GM23338 (cell line): ENCODE results near the gene CLRN2. TPM values are rescaled to one million over a fixed set of nuclear protein-coding genes. Genes with fewer than 3 reads are reported as not detected.

Source experiments
- ATAC-seq: fragments of 200-7000 bp; cut with Tn5 transposase; 3 replicates; pipeline ENCODE4 v1.9.1; 2020
- DNase-seq: peaks from one replicate; pipeline ENCODE4 v3.0.0-alpha.2; 2015; ENCODE audit warnings: low spot score
- H2AFZ ChIP-seq: fragments of 200-600 bp; sonication (generic); 2 replicates; pipeline ENCODE4 v1.8.0; 2016; ENCODE audit warnings: antibody characterized with exemption, mild to moderate bottlenecking, moderate library complexity
- H3F3A ChIP-seq: fragments of 200-600 bp; sonication (generic); replicated peaks from 2 replicates; pipeline ENCODE4 v1.8.0; 2017; ENCODE audit warnings: antibody characterized with exemption, mixed run types, low read depth
- H3K27ac ChIP-seq: fragments of 200-600 bp; sonication (generic); 2 replicates; pipeline ENCODE4 v1.6.1; 2016; ENCODE audit warnings: low read depth
- H3K27me3 ChIP-seq: fragments of 200-600 bp; sonication (generic); 2 replicates; pipeline ENCODE4 v1.8.0; 2016; ENCODE audit warnings: mild to moderate bottlenecking, mixed run types, moderate library complexity; ENCODE audit not compliant: insufficient read depth
- H3K36me3 ChIP-seq: fragments of 200-600 bp; sonication (generic); 2 replicates; pipeline ENCODE4 v1.8.0; 2016; ENCODE audit warnings: mild to moderate bottlenecking; ENCODE audit not compliant: insufficient read depth
- H3K4me1 ChIP-seq: fragments of 200-600 bp; sonication (generic); 2 replicates; pipeline ENCODE4 v1.8.0; 2016; ENCODE audit warnings: mild to moderate bottlenecking, moderate library complexity; ENCODE audit not compliant: insufficient read depth
- H3K4me2 ChIP-seq: fragments of 200-600 bp; sonication (generic); 2 replicates; pipeline ENCODE4 v1.7.1; 2017; ENCODE audit warnings: mixed run types
- H3K4me3 ChIP-seq: fragments of 200-600 bp; sonication (generic); 2 replicates; pipeline ENCODE4 v1.6.1; 2016; ENCODE audit warnings: mixed run types
- H3K79me2 ChIP-seq: fragments of 200-600 bp; sonication (generic); replicated peaks from 2 replicates; pipeline ENCODE4 v1.8.0; 2017; ENCODE audit warnings: mild to moderate bottlenecking; ENCODE audit not compliant: insufficient read depth
- H3K9me2 ChIP-seq: fragments of 200-600 bp; sonication (generic); 2 replicates; pipeline ENCODE4 v1.8.0; 2017; ENCODE audit not compliant: insufficient read depth
- H4K20me1 ChIP-seq: fragments of 200-600 bp; sonication (generic); replicated peaks from 2 replicates; pipeline ENCODE4 v1.8.0; 2017; ENCODE audit warnings: mild to moderate bottlenecking; ENCODE audit not compliant: insufficient read depth
- H3K27ac Mint-ChIP-seq: 2 replicates; pipeline ENCODE4 v1.8.0; 2020; ENCODE audit warnings: inconsistent platforms, mild to moderate bottlenecking, moderate library complexity, mixed read lengths
- H3K27me3 Mint-ChIP-seq: 3 replicates; pipeline ENCODE4 v1.8.0; 2022; ENCODE audit warnings: low read depth, mild to moderate bottlenecking, moderate library complexity, mixed read lengths, inconsistent platforms; ENCODE audit not compliant: insufficient read depth, poor library complexity
- H3K36me3 Mint-ChIP-seq: 3 replicates; pipeline ENCODE4 v1.8.0; 2021; ENCODE audit warnings: low read depth, mild to moderate bottlenecking, inconsistent platforms, moderate library complexity, mixed read lengths
- H3K4me1 Mint-ChIP-seq: 3 replicates; pipeline ENCODE4 v1.8.0; 2020; ENCODE audit warnings: mild to moderate bottlenecking, inconsistent platforms, mixed read lengths
- H3K4me3 Mint-ChIP-seq: 3 replicates; pipeline ENCODE4 v1.8.0; 2021; ENCODE audit warnings: moderate library complexity, mild to moderate bottlenecking, inconsistent platforms, mixed read lengths
- H3K9me3 Mint-ChIP-seq: 3 replicates; pipeline ENCODE4 v1.8.0; 2020; ENCODE audit warnings: moderate library complexity, mild to moderate bottlenecking, inconsistent platforms, mixed read lengths
- CTCF ChIP-seq, 2 experiments: fragments of 200-600 bp in 1 of 2; sonication (generic) in 1 of 2; conservative IDR thresholded peaks; 2 replicates each; pipeline versions ENCODE4 v1.5.1 to v1.6.1; 2016 to 2017; ENCODE audit warnings: antibody characterized with exemption in 2 of 2, low read depth in 2 of 2, mild to moderate bottlenecking in 2 of 2, moderate library complexity in 1 of 2
- EZH2phosphoT487 ChIP-seq: fragments of 200-600 bp; sonication (generic); IDR thresholded peaks from one replicate; pipeline ENCODE4 v1.8.1; 2018; ENCODE audit warnings: antibody characterized with exemption; ENCODE audit not compliant: unreplicated experiment
- JUNB ChIP-seq: IDR thresholded peaks from one replicate; pipeline ENCODE4 v1.6.1; 2016; ENCODE audit warnings: antibody characterized with exemption; ENCODE audit not compliant: unreplicated experiment
- POLR2AphosphoS5 ChIP-seq: IDR thresholded peaks from 2 replicates; pipeline ENCODE4 v1.6.1; 2016; ENCODE audit warnings: antibody characterized with exemption, low read depth
- REST ChIP-seq: IDR thresholded peaks from one replicate; pipeline ENCODE4 v1.6.1; 2018; ENCODE audit warnings: antibody characterized with exemption; ENCODE audit not compliant: unreplicated experiment
- STAT1 ChIP-seq: IDR thresholded peaks from one replicate; pipeline ENCODE4 v1.6.1; 2016; ENCODE audit warnings: antibody characterized with exemption; ENCODE audit not compliant: unreplicated experiment
- ZNF331 ChIP-seq: fragments of 250-450 bp; sonication (Bioruptor Pico); IDR thresholded peaks from 2 replicates; pipeline ENCODE4 v1.5.0; 2020; ENCODE audit warnings: low read depth, mild to moderate bottlenecking, moderate library complexity
- polyA plus RNA-seq: library from polyadenylated mRNA; unstranded; fragments of >200 nt; fragmentation: Nextera tagmentation; extraction: Ambion mirVana; gene quantifications from 2 replicates; pipeline ENCODE4 v1.2.1, GENCODE V29; 2016
- total RNA-seq: library from RNA; depleted of rRNA; stranded (reverse); fragments of >200 nt; shearing (Covaris generic); gene quantifications from 2 replicates; pipeline ENCODE4 v1.2.3, GENCODE V29; 2014

CLRN2 gene
- total and polyA plus RNA-seq, 2 experiments from 2014 or later, result not detected

- DNase-seq (no peak), ATAC-seq (no peak)
- H3K27ac Mint-ChIP-seq, result no peak overlapping the region
Measured at GRCh38 chr4:17554568-17554967, 39.6 kb downstream of the CLRN2 start.

GRCh38 chr4:17556498-17556897, 41.5 kb downstream of the CLRN2 start:
- no peak overlapping the region for H2AFZ ChIP-seq
- no peaks in the 10 kb centered on the region for H3K9me3 Mint-ChIP-seq
- H3K4me3 ChIP-seq, result no peak overlapping the region
- H3K36me3 Mint-ChIP-seq, result no peaks in the 10 kb centered on the region
- no peaks in the 10 kb centered on the region for H3K79me2 ChIP-seq
- H3F3A ChIP-seq, result no peaks in the 10 kb centered on the region
- H3K4me2 ChIP-seq, result no peak overlapping the region
- no peaks in the 10 kb centered on the region for H4K20me1 ChIP-seq
- H3K36me3 ChIP-seq, result no peaks in the 10 kb centered on the region
- no peak overlapping the region for H3K4me3 Mint-ChIP-seq
- H3K4me1 ChIP-seq, result no peaks in the 10 kb centered on the region
- H3K27me3 Mint-ChIP-seq, result peaks cover 2% of the 10 kb centered on the region
- ATAC-seq (no peak), DNase-seq (no peak)
- no peaks in the 10 kb centered on the region for H3K27me3 ChIP-seq
- H3K27ac ChIP-seq, result no peak overlapping the region
- no peak for TF ChIP-seq ZNF331
- TF ChIP-seq POLR2AphosphoS5, result no peak
- TF ChIP-seq STAT1, result no peak
- no peak overlapping the region for H3K27ac Mint-ChIP-seq
- no peaks in the 10 kb centered on the region for H3K4me1 Mint-ChIP-seq
- no peaks in the 10 kb centered on the region for H3K9me2 ChIP-seq

More at GRCh38 chr4:17554568-17554967, 39.6 kb downstream of the CLRN2 start:
- Histone ChIP-seq H3K4me2 (no peak overlapping the region), H2AFZ (no peak overlapping the region), H3K4me1 (no peaks in the 10 kb centered on the region), H3K9me2 (no peaks in the 10 kb centered on the region), H3K79me2 (no peaks in the 10 kb centered on the region), H3F3A (no peaks in the 10 kb centered on the region), H3K27ac (no peak overlapping the region), H3K4me3 (no peak overlapping the region), H4K20me1 (no peaks in the 10 kb centered on the region), H3K27me3 (no peaks in the 10 kb centered on the region), H3K36me3 (no peaks in the 10 kb centered on the region)
- Mint-ChIP-seq H3K27me3 (peaks cover 2% of the 10 kb centered on the region), H3K4me1 (no peaks in the 10 kb centered on the region; the same call in 2 of the 3 replicates), H3K4me3 (no peak overlapping the region), H3K36me3 (no peaks in the 10 kb centered on the region), H3K9me3 (no peaks in the 10 kb centered on the region)
- no peak for TF ChIP-seq ZNF331
- TF ChIP-seq EZH2phosphoT487, result no peak

- Histone ChIP-seq H3F3A (no peaks in the 10 kb centered on the region), H3K79me2 (no peaks in the 10 kb centered on the region), H3K4me2 (no peak overlapping the region), H3K36me3 (no peaks in the 10 kb centered on the region), H3K4me1 (no peaks in the 10 kb centered on the region), H4K20me1 (no peaks in the 10 kb centered on the region), H2AFZ (no peak overlapping the region), H3K4me3 (no peak overlapping the region), H3K27ac (no peak overlapping the region), H3K27me3 (no peaks in the 10 kb centered on the region), H3K9me2 (no peaks in the 10 kb centered on the region)
- ATAC-seq (no peak), DNase-seq (no peak)
- TF ChIP-seq EZH2phosphoT487 (no peak), CTCF (conservative IDR thresholded peaks at IDR 0.05; ENCODE audit: low read depth in 2 of 2) (no peak), JUNB (no peak), ZNF331 (no peak), REST (no peak)
- Mint-ChIP-seq H3K4me3 (no peak overlapping the region), H3K4me1 (no peaks in the 10 kb centered on the region), H3K36me3 (no peaks in the 10 kb centered on the region), H3K27ac (no peak overlapping the region), H3K9me3 (no peaks in the 10 kb centered on the region), H3K27me3 (peaks cover 2% of the 10 kb centered on the region)
Measured at GRCh38 chr4:17557880-17558279, 42.9 kb downstream of the CLRN2 start.
